A549 (cell line): ENCODE results near the gene PRR12. TPM values are rescaled to one million over a fixed set of nuclear protein-coding genes. Genes with fewer than 3 reads are reported as not detected.

Experiments used
- ATAC-seq, 2 experiments: fragments of 200-7000 bp in 1 of 2; fragments of >200 bp in 1 of 2; cut with Nextera tagmentation in 1 of 2; cut with Tn5 transposase in 1 of 2; 3 replicates each; pipeline versions ENCODE4 v1.8.0 to v1.9.1; 2018 to 2020; ENCODE audit warnings: mild to moderate bottlenecking in 1 of 2, moderate library complexity in 1 of 2
- CTCF ChIA-PET: fragments of 300-600 bp; sonication (Branson Sonifier 250); formaldehyde crosslinking; extraction: SDS; loops from one replicate; lab custom pipeline; 2021; ENCODE audit warnings: antibody characterized with exemption, inconsistent platforms; lab: Yijun Ruan, JAX
- POLR2A ChIA-PET: fragments of 350-600 bp; formaldehyde crosslinking; extraction: SDS; loops from one replicate; lab custom pipeline; 2021; ENCODE audit warnings: antibody characterized with exemption, inconsistent platforms; lab: Yijun Ruan, JAX
- DNase-seq, 2 experiments: peaks; one replicate each; pipeline versions ENCODE4 v3.0.0 to v3.0.0-alpha.2; 2011 to 2016; ENCODE audit warnings: low read depth in 1 of 2, low spot score in 1 of 2
- FAIRE-seq: peaks from 2 replicates; lab custom pipeline; 2011; peaks lifted over from hg19 to GRCh38; lab: Jason Lieb, UNC
- H3K27ac ChIP-seq, 2 experiments: fragments of >200 bp; sonication (Bioruptor Twin); formaldehyde crosslinking; 3 replicates each; pipeline ENCODE4 v1.5.1; 2016 to 2017
- H3K4me1 ChIP-seq: fragments of >200 bp; sonication (Bioruptor Twin); formaldehyde crosslinking; 3 replicates; pipeline ENCODE4 v1.6.1; 2016
- H3K4me2 ChIP-seq: fragments of >200 bp; sonication (Bioruptor Twin); formaldehyde crosslinking; 3 replicates; pipeline ENCODE4 v1.6.1; 2016
- H3K4me3 ChIP-seq: fragments of >200 bp; sonication (Bioruptor Twin); formaldehyde crosslinking; 3 replicates; pipeline ENCODE4 v1.5.1; 2016
- H3K9me3 ChIP-seq: fragments of >200 bp; sonication (Bioruptor Twin); formaldehyde crosslinking; 3 replicates; pipeline ENCODE4 v1.6.1; 2016
- CBX2 ChIP-seq: fragments of 200-600 bp; sonication (generic); IDR thresholded peaks from 2 replicates; pipeline ENCODE4 v1.6.1; 2016; ENCODE audit warnings: low read depth, mild to moderate bottlenecking, borderline replicate concordance
- CBX8 ChIP-seq: fragments of 200-600 bp; sonication (generic); IDR thresholded peaks from 2 replicates; pipeline ENCODE4 v1.6.1; 2016
- E2F6 ChIP-seq: IDR thresholded peaks from 2 replicates; pipeline ENCODE4 v1.6.1; 2012; ENCODE audit warnings: low read depth, borderline replicate concordance
- EHMT2 ChIP-seq: fragments of 200-600 bp; sonication (generic); IDR thresholded peaks from 2 replicates; pipeline ENCODE4 v1.6.1; 2016; ENCODE audit warnings: antibody characterized with exemption, low read depth, mild to moderate bottlenecking, moderate library complexity
- GATA3 ChIP-seq: IDR thresholded peaks from 2 replicates; pipeline ENCODE4 v1.6.1; 2012; ENCODE audit warnings: borderline replicate concordance
- HES2 ChIP-seq: fragments of >200 bp; sonication (Bioruptor Twin); formaldehyde crosslinking; IDR thresholded peaks from 2 replicates; pipeline ENCODE4 v1.6.1; 2016
- HEYL ChIP-seq: fragments of 250-450 bp; sonication (Bioruptor Pico); IDR thresholded peaks from 2 replicates; pipeline ENCODE4 v1.8.0; 2021; ENCODE audit warnings: mild to moderate bottlenecking, moderate library complexity
- HOXA7 ChIP-seq: fragments of 250-450 bp; sonication (Bioruptor Pico); IDR thresholded peaks from 2 replicates; pipeline ENCODE4 v1.5.0; 2020; ENCODE audit warnings: mild to moderate bottlenecking, moderate library complexity
- JUN ChIP-seq, 2 experiments: fragments of >200 bp; sonication (Bioruptor Twin); formaldehyde crosslinking; IDR thresholded peaks; 2 replicates in 1 of 2; 3 replicates in 1 of 2; pipeline ENCODE4 v1.6.1; 2016 to 2017
- JUNB ChIP-seq: fragments of >200 bp; sonication (Bioruptor Twin); formaldehyde crosslinking; IDR thresholded peaks from 2 replicates; pipeline ENCODE4 v1.6.1; 2016
- KDM5A ChIP-seq: fragments of 200-600 bp; sonication (generic); IDR thresholded peaks from 2 replicates; pipeline ENCODE4 v1.6.1; 2016; ENCODE audit warnings: antibody characterized with exemption, mild to moderate bottlenecking
- MAZ ChIP-seq: fragments of 150-350 bp; IDR thresholded peaks from 2 replicates; pipeline ENCODE4 v1.6.1; 2014; ENCODE audit warnings: antibody characterized with exemption, low read depth, low read length, borderline replicate concordance
- NFE2L2 ChIP-seq: fragments of 150-350 bp; conservative IDR thresholded peaks from 2 replicates; pipeline ENCODE4 v1.6.1; 2014; ENCODE audit warnings: low read length
- PBX3 ChIP-seq: IDR thresholded peaks from 2 replicates; pipeline ENCODE4 v1.6.1; 2012
- PHF8 ChIP-seq: fragments of 200-600 bp; sonication (generic); IDR thresholded peaks from 2 replicates; pipeline ENCODE4 v1.6.1; 2016; ENCODE audit warnings: low read depth, mild to moderate bottlenecking, antibody characterized with exemption, moderate library complexity, borderline replicate concordance
- POLR2A ChIP-seq: IDR thresholded peaks from 2 replicates; pipeline ENCODE4 v1.6.1; 2012; ENCODE audit warnings: mild to moderate bottlenecking, low read length
- POLR2AphosphoS2 ChIP-seq: conservative IDR thresholded peaks from 2 replicates; pipeline ENCODE4 v1.6.1; 2012; ENCODE audit warnings: low read length, improper control_type of control experiment, inconsistent platforms
- RARB ChIP-seq: fragments of 250-450 bp; sonication (Bioruptor Pico); IDR thresholded peaks from 2 replicates; pipeline ENCODE4 v1.8.0; 2021; ENCODE audit warnings: mild to moderate bottlenecking, moderate library complexity
- REST ChIP-seq: fragments of 200-600 bp; sonication (generic); IDR thresholded peaks from 2 replicates; pipeline ENCODE4 v1.6.1; 2016; ENCODE audit warnings: antibody characterized with exemption, mild to moderate bottlenecking, moderate library complexity
- RNF2 ChIP-seq: fragments of 200-600 bp; sonication (generic); IDR thresholded peaks from 2 replicates; pipeline ENCODE4 v1.6.1; 2016; ENCODE audit warnings: low read depth, mild to moderate bottlenecking, antibody characterized with exemption, moderate library complexity, borderline replicate concordance
- TFCP2L1 ChIP-seq: fragments of 250-450 bp; sonication (Bioruptor Pico); IDR thresholded peaks from 2 replicates; pipeline ENCODE4 v1.5.0; 2021; ENCODE audit warnings: mild to moderate bottlenecking
- TP53 ChIP-seq: fragments of 250-450 bp; sonication (Bioruptor Pico); IDR thresholded peaks from 2 replicates; pipeline ENCODE4 v1.5.0; 2021; ENCODE audit warnings: mild to moderate bottlenecking, moderate library complexity
- USF2 ChIP-seq: fragments of 450-650 bp; IDR thresholded peaks from 2 replicates; pipeline ENCODE4 v1.6.1; 2014; ENCODE audit warnings: antibody characterized with exemption
- ZC3H11A ChIP-seq: fragments of 450-650 bp; IDR thresholded peaks from 2 replicates; pipeline ENCODE4 v1.6.1; 2014; ENCODE audit warnings: antibody characterized with exemption, mild to moderate bottlenecking
- ZNF302 ChIP-seq: fragments of 250-450 bp; sonication (Bioruptor Pico); IDR thresholded peaks from 2 replicates; pipeline ENCODE4 v1.9.0; 2021; ENCODE audit warnings: inconsistent platforms, mild to moderate bottlenecking, moderate library complexity
- WGBS: methylation state at CpG from one replicate; pipeline ENCODE4 v1.1.6; 2017; ENCODE audit errors: missing lambda C conversion rate; 5-methylcytosine and 5-hydroxymethylcytosine counted together
- polyA plus RNA-seq, 4 experiments: library from polyadenylated mRNA; depleted of rRNA in 3 of 4; stranded (reverse); fragments of >200 nt; fragmentation: RNase III in 1 of 4; extraction: RNeasy Plus Mini Kit Qiagen cat#74134 plus additional on column Dnase treatment in 1 of 4; gene quantifications; 2 replicates in 3 of 4; 3 replicates in 1 of 4; pipeline ENCODE4 v1.2.3, GENCODE V29; 2011 to 2017

Gene PRR12
- polyA plus RNA-seq, 2 of the 4 experiments (the other 2 are of a cell fraction) = 0.78 to 15.6 TPM

GRCh38 chr19:49651820-49652550, 61.0 kb downstream of the PRR12 start:
- POLR2A ChIA-PET = no interaction called here
- Histone ChIP-seq H3K9me3 (no peaks in the 10 kb centered on the region), H3K4me3 (no peak overlapping the region), H3K4me2 (no peak overlapping the region), H3K4me1 (no peaks in the 10 kb centered on the region)
- ATAC-seq (no peak), DNase-seq (no peak), FAIRE-seq (no peak)
- CTCF ChIA-PET = interaction anchor here (21.2 kb wide), 1 partner anchor 23 kb away, joined by 326 read pairs; the partner anchor contains the start of gene PRMT1
- TF ChIP-seq POLR2AphosphoS2 (no peak), ZNF302 (CRISPR knock-in tag) (no peak), RARB (CRISPR knock-in tag) (no peak), JUN (IDR thresholded peaks at IDR 0.05) (no peak), KDM5A (no peak), JUNB (no peak), CBX2 (no peak), USF2 (no peak), RNF2 (no peak), TP53 (CRISPR knock-in tag) (no peak), PHF8 (no peak), HEYL (CRISPR knock-in tag) (no peak)
- TF ChIP-seq, all 56 proteins: peak for 0
- no peak overlapping the region for H3K27ac ChIP-seq
- WGBS = 97% methylated on average over 109 of the region's 110 CpGs

- TF ChIP-seq ZNF302 (CRISPR knock-in tag) (no peak), E2F6 (no peak), ZC3H11A (no peak), POLR2A (no peak), HOXA7 (CRISPR knock-in tag) (no peak), CBX8 (no peak), MAZ (no peak), KDM5A (no peak)
- TF ChIP-seq, all 56 proteins: peak for 0
- ChIA-PET POLR2A (interaction anchor here (0.6 to 1.2 kb wide), 2 partner anchors 11 to 28 kb away, joined by 4 read pairs; partner anchors contain the start of gene SCAF1), CTCF (interaction anchor here (21.2 kb wide), 1 partner anchor 22 kb away, joined by 326 read pairs; the partner anchor contains the start of gene PRMT1)
- Histone ChIP-seq H3K9me3 (no peaks in the 10 kb centered on the region), H3K4me1 (no peaks in the 10 kb centered on the region), H3K4me2 (no peak overlapping the region), H3K4me3 (no peak overlapping the region), H3K27ac (no peak overlapping the region)
- DNase-seq (no peak), FAIRE-seq (no peak), ATAC-seq (no peak)
- 95% methylated on average over 50 of the region's 58 CpGs for WGBS
Measured at GRCh38 chr19:49652551-49653465, 61.8 kb downstream of the PRR12 start.

- H3K27ac ChIP-seq = no peak overlapping the region
- H3K4me3 ChIP-seq = no peak overlapping the region
- ChIA-PET CTCF (interaction anchor here (21.2 kb wide), 1 partner anchor 21 kb away, joined by 326 read pairs; the partner anchor contains the start of gene PRMT1), POLR2A (interaction anchor here (0.6 to 1.2 kb wide), 2 partner anchors 11 to 28 kb away, joined by 4 read pairs; partner anchors contain the start of gene SCAF1)
- WGBS = 86% methylated on average over 10 of the region's 13 CpGs
- DNase-seq = no peak
- no peak overlapping the region for H3K4me2 ChIP-seq
- TF ChIP-seq TFCP2L1 (no peak), NFE2L2 (no peak), EHMT2 (no peak), RNF2 (no peak), PBX3 (no peak), REST (no peak), HES2 (no peak), GATA3 (no peak), TP53 (CRISPR knock-in tag) (no peak), HOXA7 (CRISPR knock-in tag) (no peak)
- FAIRE-seq = no peak
- no peaks in the 10 kb centered on the region for H3K9me3 ChIP-seq
- no peak; a peak in 1 of 6 replicates for ATAC-seq
- no peaks in the 10 kb centered on the region for H3K4me1 ChIP-seq
Measured at GRCh38 chr19:49653466-49653806, 62.5 kb downstream of the PRR12 start.
